Liver (tissue), 9 donors: ENCODE measurements around the gene COA8. TPM values are rescaled to one million over a fixed set of nuclear protein-coding genes. Genes with fewer than 3 reads are reported as not detected.

ENCODE experiments used
- DNase-seq: peaks from one replicate; pipeline ENCODE4 v3.0.0-alpha.2; 2017; ENCODE audit warnings: low spot score
- H3K27ac ChIP-seq, 2 donors: one replicate each; pipeline ENCODE4 v1.7.0; 2013; ENCODE audit warnings: inconsistent platforms in 2 of 2, low read length in 2 of 2, control low read depth in 1 of 2, low read depth in 1 of 2, mild to moderate bottlenecking in 1 of 2
- H3K27me3 ChIP-seq, 4 donors: one replicate each; pipeline versions ENCODE4 v1.6.1 to v1.7.0; 2013; ENCODE audit warnings: low read length in 3 of 4, inconsistent platforms in 1 of 4, mild to moderate bottlenecking in 1 of 4, moderate library complexity in 1 of 4; ENCODE audit not compliant: control insufficient read depth in 4 of 4, insufficient read depth in 4 of 4
- H3K36me3 ChIP-seq, 4 donors: one replicate each; pipeline versions ENCODE4 v1.6.1 to v1.7.0; 2013; ENCODE audit warnings: low read length in 3 of 4, mild to moderate bottlenecking in 3 of 4, low read depth in 1 of 4, moderate library complexity in 1 of 4; ENCODE audit not compliant: control insufficient read depth in 4 of 4, insufficient read depth in 3 of 4
- H3K4me1 ChIP-seq, 4 donors: one replicate each; pipeline versions ENCODE4 v1.6.1 to v1.7.0; 2013; ENCODE audit warnings: low read length in 3 of 4, mild to moderate bottlenecking in 3 of 4, moderate library complexity in 1 of 4; ENCODE audit not compliant: control insufficient read depth in 4 of 4, insufficient read depth in 4 of 4
- H3K4me3 ChIP-seq, 3 donors: one replicate each; pipeline versions ENCODE4 v1.6.1 to v1.7.0; 2013; ENCODE audit warnings: low read length in 3 of 3, control low read depth in 1 of 3, low read depth in 1 of 3, mild to moderate bottlenecking in 1 of 3
- H3K9ac ChIP-seq, 2 donors: one replicate each; pipeline ENCODE4 v1.7.0; 2013; ENCODE audit warnings: low read length in 2 of 2, mild to moderate bottlenecking in 2 of 2, moderate library complexity in 2 of 2, control low read depth in 1 of 2, low read depth in 1 of 2
- H3K9me3 ChIP-seq, 4 donors: one replicate each; pipeline versions ENCODE4 v1.6.1 to v1.7.0; 2013; ENCODE audit warnings: low read length in 3 of 4; ENCODE audit not compliant: control insufficient read depth in 4 of 4
- EGR1 ChIP-seq, 2 donors: IDR thresholded peaks; 2 replicates each; pipeline ENCODE4 v1.6.1; 2016 to 2018; ENCODE audit warnings: antibody characterized with exemption in 2 of 2, low read depth in 2 of 2
- FOXA1 ChIP-seq: IDR thresholded peaks from 2 replicates; pipeline ENCODE4 v1.6.1; 2016; ENCODE audit warnings: antibody characterized with exemption
- FOXA2 ChIP-seq: IDR thresholded peaks from 2 replicates; pipeline ENCODE4 v1.6.1; 2016; ENCODE audit warnings: antibody characterized with exemption
- GABPA ChIP-seq, 2 donors: IDR thresholded peaks in 1 of 2; conservative IDR thresholded peaks in 1 of 2; 2 replicates each; pipeline ENCODE4 v1.6.1; 2016; ENCODE audit warnings: antibody characterized with exemption in 2 of 2, mild to moderate bottlenecking in 1 of 2, moderate library complexity in 1 of 2
- HNF4A ChIP-seq, 2 donors: conservative IDR thresholded peaks; 2 replicates each; pipeline ENCODE4 v1.6.1; 2016; ENCODE audit warnings: antibody characterized with exemption in 2 of 2, mild to moderate bottlenecking in 2 of 2
- HNF4G ChIP-seq: IDR thresholded peaks from 2 replicates; pipeline ENCODE4 v1.6.1; 2016; ENCODE audit warnings: antibody characterized with exemption
- JUND ChIP-seq, 2 donors: IDR thresholded peaks; 2 replicates each; pipeline ENCODE4 v1.6.1; 2016; ENCODE audit warnings: antibody characterized with exemption in 2 of 2
- MAX ChIP-seq: IDR thresholded peaks from 2 replicates; pipeline ENCODE4 v1.6.1; 2016; ENCODE audit warnings: antibody characterized with exemption
- NR2F2 ChIP-seq: IDR thresholded peaks from 2 replicates; pipeline ENCODE4 v1.6.1; 2016; ENCODE audit warnings: antibody characterized with exemption
- RAD21 ChIP-seq, 2 donors: IDR thresholded peaks; 2 replicates each; pipeline ENCODE4 v1.6.1; 2016; ENCODE audit warnings: antibody characterized with exemption in 2 of 2, mild to moderate bottlenecking in 2 of 2
- RXRA ChIP-seq, 2 donors: IDR thresholded peaks; 2 replicates each; pipeline ENCODE4 v1.6.1; 2017 to 2018; ENCODE audit warnings: antibody characterized with exemption in 2 of 2, mild to moderate bottlenecking in 1 of 2
- SP1 ChIP-seq: IDR thresholded peaks from 2 replicates; pipeline ENCODE4 v1.6.1; 2018; ENCODE audit warnings: antibody characterized with exemption, mild to moderate bottlenecking
- TAF1 ChIP-seq: conservative IDR thresholded peaks from 2 replicates; pipeline ENCODE4 v1.6.1; 2016; ENCODE audit warnings: antibody characterized with exemption, mild to moderate bottlenecking
- YY1 ChIP-seq: IDR thresholded peaks from 2 replicates; pipeline ENCODE4 v1.6.1; 2016; ENCODE audit warnings: antibody characterized with exemption, mild to moderate bottlenecking
- ZBTB33 ChIP-seq: IDR thresholded peaks from 2 replicates; pipeline ENCODE4 v1.6.1; 2016; ENCODE audit warnings: antibody characterized with exemption
- WGBS: extraction: QIAGEN DNeasy Blood & Tissue Kit; methylation state at CpG from one replicate; pipeline ENCODE4 v1.1.7; 2013; 5-methylcytosine and 5-hydroxymethylcytosine counted together
- polyA plus RNA-seq, 2 donors: library from polyadenylated mRNA; stranded (reverse) in 1 of 2; unstranded in 1 of 2; fragments of 200-250 nt in 1 of 2; fragments of >200 nt in 1 of 2; fragmentation: Nextera tagmentation in 1 of 2; extraction: Ambion mirVana in 1 of 2; gene quantifications; one replicate each; pipeline versions ENCODE4 v1.2.1 to v1.2.3, GENCODE V29; 2013 to 2015
- total RNA-seq, 2 donors: library from RNA; depleted of rRNA; stranded (reverse); fragments of >200 nt; gene quantifications; one replicate each; pipeline ENCODE4 v1.2.3, GENCODE V29; 2014
- TF ChIP-seq, protein P1 (sequence below): IDR thresholded peaks from 2 replicates; pipeline ENCODE4 v1.6.1; 2016; ENCODE audit warnings: antibody characterized with exemption, mild to moderate bottlenecking
- TF ChIP-seq, protein P2 (sequence below): IDR thresholded peaks from 2 replicates; pipeline ENCODE4 v1.6.1; 2016; ENCODE audit warnings: antibody characterized with exemption
- TF ChIP-seq, protein P3 (sequence below): fragments of 150-350 bp; IDR thresholded peaks from 2 replicates; pipeline ENCODE4 v1.5.1; 2017; ENCODE audit warnings: improper control_type of control experiment, low read depth, low read length; ENCODE audit not compliant: missing input control
- donor health status: healthy.
- donor health status: healthy.
- donor health status: healthy.
- donor health status: healthy.
- donor health status: healthy.

Gene COA8
- total and polyA plus RNA-seq, 4 donors: 8.3 to 35.5 (median 17.0) TPM

- H3K4me3 ChIP-seq: peak overlapping the region; percentile 82 to 98 (median 98)
- under 1% methylated on average over 25 of the region's 25 CpGs for WGBS
- H3K4me1 ChIP-seq: peaks cover 2 to 56% (median 39%) of the 10 kb centered on the region in 4 donors
- H3K27me3 ChIP-seq: no peaks in the 10 kb centered on the region
- peaks cover 1 to 17% (median 6%) of the 10 kb centered on the region in 4 donors for H3K36me3 ChIP-seq
- H3K9me3 ChIP-seq: no peaks in the 10 kb centered on the region
- H3K27ac ChIP-seq: peak overlapping the region; percentile 88 to 94
- TF ChIP-seq RAD21 (IDR thresholded peaks at IDR 0.05) (no peak), FOXA1 (no peak), NR2F2 (no peak), EGR1 (IDR thresholded peaks at IDR 0.05; ENCODE audit: low read depth in 2 of 2) (no peak), FOXA2 (no peak), ZBTB33 (no peak), MAX (no peak), RXRA (IDR thresholded peaks at IDR 0.05) (no peak), JUND (IDR thresholded peaks at IDR 0.05) (no peak), GABPA (IDR thresholded peaks at IDR 0.05 in 1 of 2, conservative IDR thresholded peaks at IDR 0.05 in 1 of 2) (no peak), TAF1 (no peak), YY1 (no peak), SP1 (no peak), HNF4A (conservative IDR thresholded peaks at IDR 0.05) (no peak), HNF4G (no peak)
- TF ChIP-seq, protein P1, sequence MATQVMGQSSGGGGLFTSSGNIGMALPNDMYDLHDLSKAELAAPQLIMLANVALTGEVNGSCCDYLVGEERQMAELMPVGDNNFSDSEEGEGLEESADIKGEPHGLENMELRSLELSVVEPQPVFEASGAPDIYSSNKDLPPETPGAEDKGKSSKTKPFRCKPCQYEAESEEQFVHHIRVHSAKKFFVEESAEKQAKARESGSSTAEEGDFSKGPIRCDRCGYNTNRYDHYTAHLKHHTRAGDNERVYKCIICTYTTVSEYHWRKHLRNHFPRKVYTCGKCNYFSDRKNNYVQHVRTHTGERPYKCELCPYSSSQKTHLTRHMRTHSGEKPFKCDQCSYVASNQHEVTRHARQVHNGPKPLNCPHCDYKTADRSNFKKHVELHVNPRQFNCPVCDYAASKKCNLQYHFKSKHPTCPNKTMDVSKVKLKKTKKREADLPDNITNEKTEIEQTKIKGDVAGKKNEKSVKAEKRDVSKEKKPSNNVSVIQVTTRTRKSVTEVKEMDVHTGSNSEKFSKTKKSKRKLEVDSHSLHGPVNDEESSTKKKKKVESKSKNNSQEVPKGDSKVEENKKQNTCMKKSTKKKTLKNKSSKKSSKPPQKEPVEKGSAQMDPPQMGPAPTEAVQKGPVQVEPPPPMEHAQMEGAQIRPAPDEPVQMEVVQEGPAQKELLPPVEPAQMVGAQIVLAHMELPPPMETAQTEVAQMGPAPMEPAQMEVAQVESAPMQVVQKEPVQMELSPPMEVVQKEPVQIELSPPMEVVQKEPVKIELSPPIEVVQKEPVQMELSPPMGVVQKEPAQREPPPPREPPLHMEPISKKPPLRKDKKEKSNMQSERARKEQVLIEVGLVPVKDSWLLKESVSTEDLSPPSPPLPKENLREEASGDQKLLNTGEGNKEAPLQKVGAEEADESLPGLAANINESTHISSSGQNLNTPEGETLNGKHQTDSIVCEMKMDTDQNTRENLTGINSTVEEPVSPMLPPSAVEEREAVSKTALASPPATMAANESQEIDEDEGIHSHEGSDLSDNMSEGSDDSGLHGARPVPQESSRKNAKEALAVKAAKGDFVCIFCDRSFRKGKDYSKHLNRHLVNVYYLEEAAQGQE: no peak
- TF ChIP-seq, protein P2, sequence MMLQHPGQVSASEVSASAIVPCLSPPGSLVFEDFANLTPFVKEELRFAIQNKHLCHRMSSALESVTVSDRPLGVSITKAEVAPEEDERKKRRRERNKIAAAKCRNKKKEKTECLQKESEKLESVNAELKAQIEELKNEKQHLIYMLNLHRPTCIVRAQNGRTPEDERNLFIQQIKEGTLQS: no peak
- TF ChIP-seq, protein P3, sequence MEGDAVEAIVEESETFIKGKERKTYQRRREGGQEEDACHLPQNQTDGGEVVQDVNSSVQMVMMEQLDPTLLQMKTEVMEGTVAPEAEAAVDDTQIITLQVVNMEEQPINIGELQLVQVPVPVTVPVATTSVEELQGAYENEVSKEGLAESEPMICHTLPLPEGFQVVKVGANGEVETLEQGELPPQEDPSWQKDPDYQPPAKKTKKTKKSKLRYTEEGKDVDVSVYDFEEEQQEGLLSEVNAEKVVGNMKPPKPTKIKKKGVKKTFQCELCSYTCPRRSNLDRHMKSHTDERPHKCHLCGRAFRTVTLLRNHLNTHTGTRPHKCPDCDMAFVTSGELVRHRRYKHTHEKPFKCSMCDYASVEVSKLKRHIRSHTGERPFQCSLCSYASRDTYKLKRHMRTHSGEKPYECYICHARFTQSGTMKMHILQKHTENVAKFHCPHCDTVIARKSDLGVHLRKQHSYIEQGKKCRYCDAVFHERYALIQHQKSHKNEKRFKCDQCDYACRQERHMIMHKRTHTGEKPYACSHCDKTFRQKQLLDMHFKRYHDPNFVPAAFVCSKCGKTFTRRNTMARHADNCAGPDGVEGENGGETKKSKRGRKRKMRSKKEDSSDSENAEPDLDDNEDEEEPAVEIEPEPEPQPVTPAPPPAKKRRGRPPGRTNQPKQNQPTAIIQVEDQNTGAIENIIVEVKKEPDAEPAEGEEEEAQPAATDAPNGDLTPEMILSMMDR: no peak
- H3K9ac ChIP-seq: peak overlapping the region; percentile 7 to 22
- no peak for DNase-seq
Observed at GRCh38 chr14:103562179-103562428, 656 bp upstream of the COA8 start.
